Activated CD8-positive, alpha-beta memory T cell treated with anti-CD3 and anti-CD28 coated beads, Interleukin-2, amount 50 U/mL, for 24 hours (primary cell): ENCODE data around the gene POTEG.
"Not testable (repeated sequence)": the region's sequence is repeated elsewhere in the genome, so short reads cannot be mapped to it uniquely, and the experiment has no call there.

Source experiments
- DNase-seq: peaks from one replicate; pipeline ENCODE4 v3.0.0-alpha.2; 2020; ENCODE audit errors: extremely low read depth

Gene POTEG

DNA sequence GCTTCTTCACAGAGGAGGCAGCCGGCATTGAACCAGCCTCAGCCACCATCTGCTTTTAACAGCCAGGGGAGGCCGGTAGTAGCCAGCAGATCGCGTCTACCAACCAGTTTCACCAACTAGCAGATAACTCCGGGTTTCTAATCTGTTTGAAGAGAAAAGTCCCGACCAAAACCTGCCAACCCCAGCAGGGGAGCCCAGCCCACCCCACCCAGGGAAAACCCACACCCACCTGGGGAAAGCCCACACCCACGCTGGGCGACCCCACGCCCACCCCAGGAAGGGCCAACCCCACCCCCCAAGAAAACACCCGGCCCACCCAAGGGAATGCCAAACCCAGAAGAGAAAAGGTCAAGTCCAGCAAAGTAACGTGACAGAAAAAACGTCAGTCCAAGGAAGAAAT, at the start of gene POTEG:
Gene POTEG (minus strand): TSS at position 101 of the 400 bp plus-strand sequence. CDS start 52 bp downstream, at position 49.
- not testable (repeated sequence) for DNase-seq

DNA sequence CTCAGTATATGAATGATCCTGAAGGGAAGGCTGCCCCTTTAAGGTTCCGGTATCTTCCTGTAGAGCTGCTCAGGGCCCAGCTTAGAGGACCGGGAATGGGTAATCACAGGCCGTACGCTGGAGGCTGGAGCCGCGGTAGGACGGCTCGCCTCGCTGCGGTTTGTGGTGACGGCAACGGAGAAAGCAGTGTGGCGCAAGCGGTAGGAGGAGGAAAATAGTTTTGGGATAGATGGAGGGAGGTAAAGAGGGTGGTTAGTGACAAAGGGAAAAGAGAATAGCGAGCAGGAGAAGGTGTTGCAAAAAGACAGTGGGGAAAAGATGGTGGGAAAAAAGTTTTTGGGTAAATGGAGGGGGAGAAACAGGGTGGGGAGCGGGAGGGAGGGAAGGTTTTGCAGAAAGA, 48.0 kb upstream of the POTEG start:
- not testable (repeated sequence) for DNase-seq

DNA sequence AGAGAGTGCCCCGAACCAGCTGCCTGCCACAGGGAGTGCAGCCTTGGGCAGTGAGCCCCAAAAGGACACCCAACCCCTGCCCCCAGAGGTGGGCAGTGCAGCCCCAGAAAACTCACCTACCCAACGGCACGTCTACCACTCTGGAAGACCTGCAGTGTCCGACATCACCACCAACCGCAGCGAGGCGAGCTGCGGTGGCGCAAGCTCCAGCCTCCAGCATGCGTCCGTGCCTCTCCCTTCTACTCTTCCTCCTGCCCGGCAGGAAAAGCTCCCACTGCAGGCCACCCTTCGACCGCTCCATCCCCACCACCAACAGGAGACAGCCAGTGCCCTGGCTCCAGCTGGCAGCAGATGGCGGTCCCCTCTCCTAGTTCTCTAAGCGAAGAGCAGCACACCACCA, 47.3 kb upstream of the POTEG start:
- DNase-seq: not testable (repeated sequence)

DNA sequence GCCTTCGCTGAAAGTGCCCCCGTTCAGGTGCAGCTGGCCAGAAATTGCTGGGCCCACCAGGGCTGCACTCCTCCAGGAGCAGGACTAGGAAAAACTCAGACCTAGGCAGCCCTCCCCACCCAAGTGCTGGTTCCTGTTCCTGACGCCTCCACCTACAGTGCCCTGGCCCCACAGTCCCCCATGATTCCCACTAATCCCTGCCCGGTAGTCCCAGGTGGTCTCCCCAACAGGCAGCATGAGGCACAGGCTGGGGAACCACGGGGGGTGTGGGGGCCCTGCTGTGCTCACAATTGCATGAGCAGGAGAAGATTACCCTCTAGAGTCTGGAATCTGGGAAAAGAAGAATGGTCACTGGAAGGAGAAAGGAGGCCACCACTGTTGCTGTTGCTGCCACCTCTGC, 46.4 kb upstream of the POTEG start:
- not testable (repeated sequence) for DNase-seq

DNA sequence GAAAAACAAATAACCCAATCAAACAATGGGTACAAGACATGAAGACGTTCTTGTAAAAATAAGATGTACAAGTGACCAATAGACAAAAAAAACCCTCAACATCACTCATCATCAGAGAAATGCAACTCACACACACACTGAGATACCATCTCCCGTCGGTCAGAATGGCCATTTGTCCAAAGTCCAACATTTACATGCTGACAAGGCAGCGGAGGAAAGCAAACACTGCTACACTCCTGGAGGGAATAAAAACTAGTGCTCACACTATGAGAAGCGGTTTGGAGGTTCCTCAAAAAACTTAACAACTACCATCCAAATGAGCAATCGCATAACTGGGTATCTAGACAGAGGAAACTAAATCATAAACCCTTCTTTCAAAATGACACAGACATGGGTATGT, 11.6 kb upstream of the POTEG start:
- DNase-seq: not testable (repeated sequence)

DNA sequence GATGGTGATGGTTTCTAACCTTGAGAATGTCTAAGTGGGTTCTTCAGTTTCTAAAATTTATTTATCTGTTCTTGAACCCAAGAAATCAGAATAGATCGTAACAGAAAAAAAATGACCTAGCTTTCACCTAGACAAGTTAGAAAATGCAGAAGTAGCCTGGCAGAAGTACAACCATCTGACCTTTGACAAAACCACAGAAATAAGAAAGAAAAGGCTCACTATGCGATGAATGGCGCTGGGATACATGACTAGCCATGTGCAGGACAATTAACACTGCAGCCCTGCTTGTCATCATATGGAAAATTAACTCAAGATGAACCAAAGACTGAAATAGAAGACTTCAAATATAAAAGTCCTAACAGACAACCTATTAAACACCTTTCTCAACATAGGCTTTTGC, 5.7 kb upstream of the POTEG start:
- DNase-seq: not testable (repeated sequence)

DNA sequence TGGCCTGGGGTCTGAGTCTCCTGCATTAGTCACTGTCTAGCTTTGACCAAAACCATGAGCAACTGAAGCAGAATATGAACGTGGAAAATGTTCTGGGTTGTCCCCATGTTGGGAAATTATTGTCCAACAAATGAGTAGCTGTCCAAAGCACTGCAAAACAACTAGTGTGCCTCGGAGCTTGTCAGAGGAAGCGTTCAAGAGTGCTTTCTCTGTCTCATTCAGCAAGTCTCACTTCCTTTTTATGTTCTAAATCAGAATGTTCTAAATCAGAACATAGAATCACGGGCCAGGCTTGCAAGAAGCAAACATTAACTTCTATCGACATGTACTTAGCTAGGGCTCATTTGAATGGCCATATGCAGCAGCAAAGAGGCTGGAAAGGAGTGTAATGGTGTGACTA, 5.1 kb upstream of the POTEG start:
- DNase-seq: not testable (repeated sequence)

DNA sequence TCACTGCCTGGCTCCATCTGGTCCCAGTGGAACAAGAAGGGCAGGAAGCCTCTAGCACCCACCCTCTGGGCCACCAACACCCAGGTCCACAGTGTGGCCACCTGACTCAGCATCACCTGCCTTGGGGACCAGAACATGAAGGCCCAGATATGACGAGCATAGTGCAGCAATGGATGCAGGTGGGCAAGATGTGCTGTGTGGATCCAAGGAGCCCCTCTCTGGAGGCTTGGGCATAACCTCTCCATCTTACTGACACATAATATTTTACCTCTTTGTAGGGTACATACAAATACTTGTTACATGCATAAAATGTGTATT, 2.9 kb upstream of the POTEG start:
- DNase-seq: not testable (repeated sequence)

DNA sequence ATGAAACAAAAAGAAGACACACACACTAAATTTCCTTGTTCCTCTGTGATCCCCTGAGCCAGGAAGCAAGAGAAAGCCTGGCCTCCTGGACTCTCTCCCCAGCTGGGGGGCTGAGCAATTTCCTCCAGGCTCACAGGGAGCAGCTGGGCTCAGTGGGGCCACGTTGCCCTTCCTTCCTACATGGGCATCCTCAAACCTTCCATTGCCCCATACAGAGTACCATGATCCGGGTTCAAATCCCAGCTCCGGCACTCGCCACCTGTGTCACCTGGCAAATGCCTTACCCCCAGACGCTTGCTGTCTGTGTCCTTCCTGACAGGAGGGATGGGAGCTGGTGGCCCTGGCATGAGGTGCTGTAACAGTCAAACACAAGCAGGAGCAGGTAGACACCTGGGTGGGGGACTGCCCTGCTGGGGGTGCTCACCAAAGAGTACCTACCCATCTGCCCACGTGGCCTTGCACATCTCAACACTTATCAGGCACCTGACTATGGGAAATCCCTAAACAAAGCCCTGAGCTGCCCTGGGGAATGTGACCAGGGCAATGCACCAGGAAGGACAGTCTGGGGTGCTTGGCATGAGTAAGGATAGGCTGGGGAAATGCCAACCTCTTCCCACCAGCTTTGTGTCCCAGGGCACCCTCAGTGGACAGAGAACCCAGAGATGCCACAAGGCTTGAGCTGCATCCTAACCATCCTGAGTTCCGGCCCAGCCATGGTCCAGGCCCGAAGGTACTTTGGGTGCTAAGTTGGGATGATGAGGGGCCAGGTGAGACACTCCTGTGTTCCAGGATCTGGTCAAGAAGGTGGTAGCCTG, 2.4 kb upstream of the POTEG start:
- not testable (repeated sequence) for DNase-seq

DNA sequence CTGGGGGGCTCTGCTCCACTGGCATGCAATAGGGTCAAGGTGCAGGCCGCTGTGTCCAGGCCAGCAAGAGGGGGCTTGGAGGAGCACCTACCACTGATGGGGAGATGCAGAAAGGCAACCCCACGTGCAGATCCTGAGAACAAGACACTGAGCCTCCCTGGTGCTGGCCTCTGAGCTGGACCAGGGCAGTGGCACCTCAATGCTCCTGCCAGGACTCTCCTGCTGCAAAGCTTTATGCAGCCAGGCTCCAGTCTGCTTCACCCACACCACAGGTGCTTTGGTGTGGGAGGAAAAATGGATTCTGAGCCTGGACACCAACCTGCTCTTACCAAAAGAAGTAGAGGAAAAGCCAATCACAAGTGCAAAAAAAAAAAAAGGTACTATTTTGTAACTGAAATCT, 1.7 kb upstream of the POTEG start:
- not testable (repeated sequence) for DNase-seq

DNA sequence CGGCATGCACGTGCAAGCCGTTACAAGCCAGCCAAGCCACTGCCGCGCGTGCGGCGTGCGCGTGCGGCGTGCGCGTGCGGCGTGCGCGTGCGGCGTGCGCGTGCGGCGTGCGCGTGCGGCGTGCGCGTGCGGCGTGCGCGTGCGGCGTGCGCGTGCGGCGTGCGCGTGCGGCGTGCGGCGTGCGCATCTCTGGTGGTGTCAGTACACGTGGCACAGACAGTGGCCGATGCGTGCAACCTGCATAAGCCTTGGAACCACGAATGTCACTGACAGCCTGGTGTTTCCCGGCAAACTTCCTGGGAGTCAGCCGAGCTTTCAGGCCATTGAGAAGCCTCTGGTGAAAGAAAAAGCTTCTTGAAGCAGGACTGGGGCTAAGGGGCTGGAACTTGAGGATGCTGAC, 750 bp upstream of the POTEG start:
- DNase-seq: not testable (repeated sequence)

DNA sequence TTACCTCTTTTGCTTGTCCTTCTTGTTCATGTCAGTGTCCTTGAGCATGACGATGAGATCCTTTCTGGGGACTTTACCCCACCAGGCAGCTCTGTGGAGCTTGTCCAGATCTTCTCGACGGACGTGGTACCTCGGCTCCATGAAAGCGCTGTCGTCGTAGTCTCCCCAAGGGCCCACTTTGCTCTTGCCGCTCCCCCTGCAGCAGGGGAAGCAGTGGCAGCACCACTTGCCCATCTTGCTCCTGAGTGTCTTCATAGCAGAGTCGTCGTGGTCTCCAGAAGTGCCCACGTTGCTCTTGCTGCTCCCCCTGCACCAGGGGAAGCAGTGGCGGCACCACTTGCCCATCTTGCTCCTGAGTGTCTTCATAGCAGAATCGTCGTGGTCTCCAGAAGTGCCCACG, 376 bp downstream of the POTEG start:
- DNase-seq: not testable (repeated sequence)

DNA sequence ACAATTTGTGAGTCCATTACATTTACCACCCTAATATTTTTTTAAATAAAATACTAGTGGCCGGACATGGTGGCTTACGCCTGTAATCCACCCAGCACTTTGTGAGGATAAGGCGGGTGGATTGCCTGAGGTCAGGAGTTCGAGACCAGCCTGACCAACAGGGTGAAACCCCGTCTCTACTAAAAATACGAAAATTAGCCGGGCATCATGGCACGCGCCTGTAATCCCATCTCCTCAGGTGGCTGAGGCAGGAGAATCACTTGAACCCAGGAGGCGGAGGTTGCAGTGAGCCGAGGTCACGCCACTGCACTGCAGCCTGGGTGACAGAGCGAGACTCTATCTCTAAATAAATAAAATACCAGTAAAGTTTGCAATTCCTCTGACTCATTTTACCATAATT, 25.6 kb downstream of the POTEG start:
- not testable (repeated sequence) for DNase-seq

DNA sequence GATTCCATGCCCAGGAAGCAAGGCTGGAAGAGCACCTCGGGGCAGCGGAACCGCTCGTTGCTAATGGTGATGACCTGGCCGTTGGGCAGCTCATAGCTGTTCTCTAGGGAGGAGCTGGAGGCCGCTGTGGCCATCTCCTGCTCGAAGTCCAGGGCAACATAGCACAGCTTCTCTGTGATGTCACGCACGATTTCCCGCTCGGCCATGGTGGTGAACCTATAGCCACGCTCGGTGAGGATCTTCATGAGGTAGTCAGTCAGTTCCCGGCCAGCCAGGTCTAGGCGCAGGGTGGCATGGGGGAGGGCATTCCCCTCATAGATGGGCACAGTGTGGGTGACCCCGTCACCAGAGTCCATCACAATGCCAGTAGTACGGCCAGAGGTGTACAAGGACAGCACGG, 32.0 kb downstream of the POTEG start:
- not testable (repeated sequence) for DNase-seq

DNA sequence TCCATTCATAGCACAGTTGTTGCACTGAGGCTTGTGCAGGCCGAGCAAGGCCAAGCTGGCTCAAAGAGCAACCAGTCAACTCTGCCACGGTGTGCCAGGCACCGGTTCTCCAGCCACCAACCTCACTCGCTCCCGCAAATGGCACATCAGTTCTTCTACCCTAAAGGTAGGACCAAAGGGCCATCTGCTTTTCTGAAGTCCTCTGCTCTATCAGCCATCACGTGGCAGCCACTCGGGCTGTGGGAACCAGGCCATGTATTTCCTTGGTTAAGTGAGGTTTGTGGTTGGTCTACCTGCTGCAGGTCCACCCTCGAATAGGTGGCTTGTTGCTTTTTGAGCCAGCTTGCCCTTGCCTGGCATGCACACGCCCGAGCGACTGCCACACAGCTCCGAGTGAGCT, 39.4 kb downstream of the POTEG start:
- DNase-seq: not testable (repeated sequence)

DNA sequence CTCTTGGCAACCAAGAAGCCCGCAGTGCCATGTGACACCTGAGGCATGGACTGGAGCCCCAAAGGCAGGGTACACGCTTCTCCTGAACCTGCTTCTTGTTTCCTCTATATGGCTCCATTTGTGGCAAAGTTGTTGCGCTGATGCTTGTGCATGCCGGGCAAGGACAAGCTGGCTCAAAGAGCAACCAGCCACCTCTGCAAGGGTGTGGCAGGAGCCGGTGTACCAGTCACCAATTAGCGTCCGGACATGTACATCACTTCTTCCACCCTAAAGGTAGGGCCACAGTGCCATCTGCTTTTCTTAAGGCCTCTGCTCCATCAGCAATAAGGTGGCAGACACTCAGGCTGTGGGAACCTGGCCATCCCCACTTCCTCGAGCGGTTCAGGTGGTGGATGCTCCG, 43.9 kb downstream of the POTEG start:
- not testable (repeated sequence) for DNase-seq

DNA sequence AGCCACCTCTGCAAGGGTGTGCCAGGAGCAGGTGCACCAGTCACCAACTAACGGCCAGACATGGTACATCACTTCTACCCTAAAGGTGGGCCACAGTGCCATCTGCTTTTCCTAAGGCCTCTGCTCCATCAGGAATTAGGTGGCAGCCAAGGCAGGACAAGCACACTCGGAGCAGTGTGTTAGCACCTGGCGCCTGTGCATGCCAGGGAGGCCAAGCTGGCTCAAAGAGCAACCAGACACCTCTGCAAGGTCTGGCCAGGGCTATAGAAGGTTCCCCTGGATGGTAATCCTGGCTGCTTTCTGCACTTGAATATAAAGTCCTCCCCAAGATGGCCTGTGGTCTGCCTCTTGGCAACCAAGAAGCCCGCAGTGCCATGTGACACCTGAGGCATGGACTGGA, 45.4 kb downstream of the POTEG start:
- not testable (repeated sequence) for DNase-seq

DNA sequence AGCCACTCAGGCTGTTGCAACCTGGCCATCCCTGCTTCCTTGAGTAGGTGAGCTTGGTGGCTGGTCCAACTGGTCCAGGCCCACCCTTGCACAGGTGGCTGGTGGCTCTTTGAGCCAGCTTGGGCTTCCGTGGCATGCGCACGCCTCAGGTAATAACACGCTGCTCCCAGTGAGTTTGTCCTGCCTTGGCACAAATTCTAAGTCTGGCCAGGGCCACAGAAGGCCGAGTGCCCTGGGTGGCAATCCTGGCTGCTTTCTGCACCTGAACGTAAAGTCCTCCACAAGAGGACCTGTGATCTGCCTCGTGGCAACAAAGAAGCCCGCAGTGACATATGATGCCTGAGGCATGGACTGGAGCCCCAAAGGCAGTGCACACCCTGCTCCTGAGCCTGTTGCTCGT, 47.1 kb downstream of the POTEG start:
- not testable (repeated sequence) for DNase-seq

DNA sequence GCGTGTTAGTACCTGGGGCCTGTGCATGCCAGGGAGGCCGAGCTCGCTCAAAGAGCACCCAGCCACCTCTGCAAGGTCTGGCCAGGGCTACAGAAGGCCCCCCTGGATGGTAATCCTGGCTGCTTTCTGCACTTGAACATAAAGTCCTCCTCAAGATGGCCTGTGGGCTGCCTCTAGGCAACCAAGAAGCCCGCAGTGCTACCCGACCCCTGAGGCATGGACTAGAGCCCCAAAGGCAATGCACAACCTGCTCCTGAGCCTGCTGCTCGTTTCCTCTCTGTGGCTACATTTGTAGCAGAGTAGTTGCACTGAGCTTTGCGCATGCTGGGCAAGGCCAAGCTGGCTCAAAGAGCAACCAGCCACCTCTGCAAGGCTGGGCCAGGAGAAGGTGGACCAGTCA, 47.8 kb downstream of the POTEG start:
- DNase-seq: not testable (repeated sequence)

DNA sequence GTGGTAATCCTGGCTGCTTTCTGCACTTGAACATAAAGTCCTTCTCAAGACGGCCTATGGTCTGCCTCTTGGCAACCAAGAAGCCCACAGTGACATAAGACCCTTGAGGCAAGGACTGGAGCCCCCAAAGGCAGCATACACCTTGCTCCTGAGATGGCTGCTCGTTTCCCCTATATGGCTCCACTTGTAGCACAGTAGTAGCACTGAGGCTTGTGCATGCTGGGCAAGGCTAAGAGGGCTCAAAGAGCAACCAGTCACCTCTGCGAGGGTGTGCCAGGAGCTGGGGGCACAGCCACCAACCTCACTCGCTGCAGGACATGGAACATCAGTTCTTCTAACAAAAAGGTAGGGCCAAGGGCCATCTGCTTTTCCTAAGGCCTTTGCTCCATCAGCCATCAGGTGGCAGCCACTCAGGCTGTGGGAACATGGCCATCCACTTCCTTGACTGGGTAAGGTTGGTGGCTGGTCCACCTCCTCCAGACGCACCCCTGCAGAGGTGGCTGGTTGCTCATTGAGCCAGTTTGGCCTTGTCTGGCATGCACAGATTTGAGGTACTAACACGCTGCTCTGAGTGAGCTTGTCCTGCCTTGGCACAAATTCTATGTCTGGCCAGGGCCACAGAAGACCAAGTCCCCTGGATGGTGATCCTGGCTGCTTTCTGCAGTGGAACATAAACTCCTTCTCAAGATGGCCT, 49.9 kb downstream of the POTEG start:
- DNase-seq: not testable (repeated sequence)

DNA sequence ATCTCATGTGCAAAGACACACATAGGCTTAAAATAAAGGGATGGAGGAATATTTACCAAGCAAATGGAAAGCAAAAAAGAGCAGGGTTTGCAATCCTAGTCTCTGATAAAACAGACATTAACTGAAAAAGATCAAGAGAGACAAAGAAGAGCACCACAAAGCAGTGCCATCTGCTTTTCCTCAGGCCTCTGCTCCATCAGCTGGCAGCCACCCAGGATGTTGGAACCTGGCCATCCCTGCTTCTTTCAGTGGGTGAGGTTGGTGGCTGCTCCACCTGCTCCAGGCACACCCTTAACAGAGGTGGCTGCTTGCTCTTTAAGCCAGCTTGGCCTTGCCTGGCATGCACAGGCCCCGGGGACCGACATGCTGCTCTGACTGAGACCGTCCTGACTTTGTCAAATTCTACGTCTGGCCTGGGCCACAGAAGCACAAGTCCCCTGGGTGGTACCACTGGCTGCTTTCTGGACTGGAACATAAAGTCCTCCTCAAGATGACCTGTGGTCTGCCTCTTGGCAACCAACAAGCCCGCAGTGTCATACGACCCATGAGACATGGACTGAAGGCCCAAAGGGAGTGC, 51.0 kb downstream of the POTEG start:
- DNase-seq: not testable (repeated sequence)

DNA sequence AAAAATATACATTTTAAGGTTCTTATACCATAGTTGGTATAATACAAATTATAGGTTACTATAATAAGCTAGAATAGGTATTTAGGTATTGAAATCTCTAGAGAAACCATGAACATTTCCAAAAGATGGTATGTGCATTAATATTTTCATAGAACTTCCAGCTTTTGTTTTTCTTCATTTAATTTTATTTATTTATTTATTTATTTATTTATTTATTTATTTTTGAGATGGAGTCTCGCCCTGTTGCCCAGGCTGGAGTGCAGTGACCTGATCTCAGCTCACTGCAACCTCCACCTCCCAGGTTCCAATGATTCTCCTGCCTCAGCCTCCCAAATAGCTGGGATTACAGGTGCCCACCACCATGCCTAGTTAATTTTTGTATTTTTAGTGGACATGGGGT, 54.0 kb downstream of the POTEG start:
- not testable (repeated sequence) for DNase-seq

DNA sequence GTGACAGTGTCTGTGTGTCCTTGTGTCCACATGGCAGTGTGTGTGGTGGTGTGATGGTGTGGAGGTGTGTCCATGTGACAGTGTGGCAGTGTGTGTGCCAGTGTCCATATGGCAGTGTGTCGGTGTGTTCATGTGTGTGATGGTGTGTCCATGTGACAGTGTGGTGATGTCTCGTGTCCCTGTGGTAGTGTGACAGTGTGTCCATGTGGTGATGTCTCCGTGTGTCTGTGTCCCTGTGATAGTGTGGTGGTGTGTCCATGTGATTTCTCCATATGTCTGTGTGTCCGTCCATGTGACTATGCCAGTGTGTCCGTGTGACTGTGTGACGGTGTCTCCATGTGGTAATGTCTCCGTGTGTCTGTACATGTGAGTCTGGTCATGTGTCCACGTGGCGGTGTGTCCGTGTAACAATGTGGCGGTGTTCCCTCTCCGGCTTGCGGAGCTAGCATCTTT, 59.7 kb downstream of the POTEG start:
- DNase-seq: not testable (repeated sequence)
